ENCODE measurements around the gene VAPB.

GRCh38 chr20:58497724-58498469, 108.9 kb downstream of the VAPB start:
- TF ChIP-seq CTCF (IDR thresholded peaks at IDR 0.05) (no peak), POLR2AphosphoS5 (IDR thresholded peaks at IDR 0.05) (no peak), POLR2A (IDR thresholded peaks at IDR 0.05) (no peak), EP300 (IDR thresholded peaks at IDR 0.05) (no peak)
